ENCODE measurements around the gene WDR93.

- TF ChIP-seq CTCF (IDR thresholded peaks at IDR 0.05 in 8 of 11, conservative IDR thresholded peaks at IDR 0.05 in 3 of 11) (no peak), POLR2AphosphoS5 (IDR thresholded peaks at IDR 0.05) (no peak)
Observed at GRCh38 chr15:89675606-89676005, 15.0 kb upstream of the WDR93 start.

Data from spleen (tissue), 7 donors.